Ascending aorta (tissue), 2 donors: ENCODE results near the gene MUSTN1. TPM values are rescaled to one million over a fixed set of nuclear protein-coding genes. Genes with fewer than 3 reads are reported as not detected.

ENCODE experiments used
- DNase-seq, 2 donors: peaks; one replicate each; pipeline ENCODE4 v3.0.0-alpha.2; 2019; ENCODE audit warnings: low spot score in 2 of 2
- H3K27ac ChIP-seq, 2 donors: fragments of 200-600 bp; sonication (generic); one replicate each; pipeline ENCODE4 v1.5.1; 2016 to 2017; ENCODE audit warnings: mild to moderate bottlenecking in 1 of 2
- H3K27me3 ChIP-seq: fragments of 200-600 bp; sonication (generic); one replicate; pipeline ENCODE4 v1.5.1; 2017
- H3K36me3 ChIP-seq, 2 donors: fragments of 200-600 bp; sonication (generic); one replicate each; pipeline ENCODE4 v1.5.1; 2016
- H3K4me1 ChIP-seq, 2 donors: fragments of 200-600 bp; sonication (generic); one replicate each; pipeline ENCODE4 v1.5.1; 2016 to 2017; ENCODE audit warnings: mild to moderate bottlenecking in 1 of 2
- H3K4me3 ChIP-seq, 2 donors: fragments of 200-600 bp; sonication (generic); one replicate each; pipeline ENCODE4 v1.5.1; 2016 to 2017; ENCODE audit warnings: mild to moderate bottlenecking in 1 of 2
- H3K9me3 ChIP-seq, 2 donors: fragments of 200-600 bp; sonication (generic); one replicate each; pipeline ENCODE4 v1.5.1; 2016
- CTCF ChIP-seq, 3 experiments: fragments of 200-600 bp in 2 of 3; fragments of 450-650 bp in 1 of 3; sonication (generic) in 2 of 3; IDR thresholded peaks; one replicate each; pipeline ENCODE4 v1.5.1; 2016 to 2019; ENCODE audit warnings: antibody characterized with exemption in 3 of 3, mild to moderate bottlenecking in 1 of 3, moderate library complexity in 1 of 3
- intact Hi-C: fragments of 100-400 bp; cut with DNase I; formaldehyde crosslinking; loops from one replicate; pipeline ENCODE4 v1.15.1; 2023
- total RNA-seq: library from RNA; depleted of rRNA; stranded (reverse); fragments of >200 nt; gene quantifications from one replicate; pipeline ENCODE4 v1.1.0, GENCODE V29; 2016

The MUSTN1 gene
- total RNA-seq, 1 donor from 2014 or later: 132 TPM

- H3K9me3 ChIP-seq: no peaks in the 10 kb centered on the region
- no peak overlapping the region for H3K4me3 ChIP-seq
- no peak overlapping the region for H3K27ac ChIP-seq
- no peaks in the 10 kb centered on the region for H3K27me3 ChIP-seq
- TF ChIP-seq CTCF (IDR thresholded peaks at IDR 0.05): no peak
- no peak for DNase-seq
- no peaks in the 10 kb centered on the region for H3K36me3 ChIP-seq
- H3K4me1 ChIP-seq: no peaks in the 10 kb centered on the region
- intact Hi-C loops: no loop called here
Measured at GRCh38 chr3:52792413-52792812, 42.4 kb downstream of the MUSTN1 start.

GRCh38 chr3:52791928-52792327 is 42.9 kb downstream of the MUSTN1 start:
- Histone ChIP-seq H3K36me3 (no peaks in the 10 kb centered on the region), H3K4me1 (no peaks in the 10 kb centered on the region), H3K4me3 (no peak overlapping the region), H3K27me3 (no peaks in the 10 kb centered on the region), H3K9me3 (no peaks in the 10 kb centered on the region), H3K27ac (no peak overlapping the region)
- DNase-seq: no peak
- TF ChIP-seq CTCF (IDR thresholded peaks at IDR 0.05): no peak
- intact Hi-C loops: no loop called here

- Histone ChIP-seq H3K4me1 (no peaks in the 10 kb centered on the region), H3K9me3 (no peaks in the 10 kb centered on the region), H3K4me3 (no peak overlapping the region), H3K27ac (no peak overlapping the region), H3K36me3 (no peaks in the 10 kb centered on the region), H3K27me3 (no peaks in the 10 kb centered on the region)
- no peak for DNase-seq
- no peak for TF ChIP-seq CTCF (IDR thresholded peaks at IDR 0.05)
- intact Hi-C loops: no loop called here
Measured at GRCh38 chr3:52791366-52791765, 43.5 kb downstream of the MUSTN1 start.

GRCh38 chr3:52790741-52791140 is 44.1 kb downstream of the MUSTN1 start:
- intact Hi-C loops: no loop called here
- DNase-seq: no peak
- no peaks in the 10 kb centered on the region for H3K27me3 ChIP-seq
- H3K36me3 ChIP-seq: no peaks in the 10 kb centered on the region
- no peaks in the 10 kb centered on the region for H3K9me3 ChIP-seq
- no peaks in the 10 kb centered on the region for H3K4me1 ChIP-seq
- H3K27ac ChIP-seq: no peak overlapping the region
- no peak overlapping the region for H3K4me3 ChIP-seq
- no peak for TF ChIP-seq CTCF (IDR thresholded peaks at IDR 0.05)

GRCh38 chr3:52790337-52790736 is 44.5 kb downstream of the MUSTN1 start:
- Histone ChIP-seq H3K9me3 (no peaks in the 10 kb centered on the region), H3K4me3 (no peak overlapping the region), H3K4me1 (no peaks in the 10 kb centered on the region), H3K36me3 (no peaks in the 10 kb centered on the region), H3K27ac (no peak overlapping the region), H3K27me3 (no peaks in the 10 kb centered on the region)
- intact Hi-C loops: no loop called here
- no peak for DNase-seq
- TF ChIP-seq CTCF (IDR thresholded peaks at IDR 0.05): no peak

GRCh38 chr3:52789746-52790040 is 45.1 kb downstream of the MUSTN1 start:
- intact Hi-C loops: no loop called here

More at GRCh38 chr3:52789746-52790040, 45.1 kb downstream of the MUSTN1 start:
- no peak for TF ChIP-seq CTCF (IDR thresholded peaks at IDR 0.05)
- no peaks in the 10 kb centered on the region for H3K36me3 ChIP-seq
- H3K27me3 ChIP-seq: no peaks in the 10 kb centered on the region
- no peak overlapping the region for H3K4me3 ChIP-seq
- H3K9me3 ChIP-seq: no peaks in the 10 kb centered on the region
- no peak for DNase-seq
- H3K4me1 ChIP-seq: no peaks in the 10 kb centered on the region
- H3K27ac ChIP-seq: no peak overlapping the region
